Measurements from ENCODE around the gene TAS2R7.

DNA sequence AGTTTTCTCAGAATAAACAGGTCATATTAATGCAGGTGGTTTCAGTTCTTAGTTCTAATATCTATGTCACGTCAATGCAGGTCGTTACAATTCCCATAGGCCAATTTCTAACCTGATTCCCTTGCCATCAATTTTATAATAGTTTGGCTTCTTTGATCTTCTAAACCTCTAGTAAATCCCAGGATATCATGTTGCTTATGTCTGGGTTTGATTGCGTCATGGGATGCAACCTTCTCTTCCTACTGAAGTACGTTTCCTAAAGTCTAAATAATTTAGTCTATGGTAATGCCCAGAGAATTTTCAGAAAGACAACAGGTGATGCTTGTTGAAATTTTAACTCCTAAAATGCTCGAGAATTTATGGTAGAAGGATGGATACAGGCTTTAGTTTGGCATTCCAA is 19.2 kb downstream of the TAS2R7 start:
- TF ChIP-seq, protein P1, sequence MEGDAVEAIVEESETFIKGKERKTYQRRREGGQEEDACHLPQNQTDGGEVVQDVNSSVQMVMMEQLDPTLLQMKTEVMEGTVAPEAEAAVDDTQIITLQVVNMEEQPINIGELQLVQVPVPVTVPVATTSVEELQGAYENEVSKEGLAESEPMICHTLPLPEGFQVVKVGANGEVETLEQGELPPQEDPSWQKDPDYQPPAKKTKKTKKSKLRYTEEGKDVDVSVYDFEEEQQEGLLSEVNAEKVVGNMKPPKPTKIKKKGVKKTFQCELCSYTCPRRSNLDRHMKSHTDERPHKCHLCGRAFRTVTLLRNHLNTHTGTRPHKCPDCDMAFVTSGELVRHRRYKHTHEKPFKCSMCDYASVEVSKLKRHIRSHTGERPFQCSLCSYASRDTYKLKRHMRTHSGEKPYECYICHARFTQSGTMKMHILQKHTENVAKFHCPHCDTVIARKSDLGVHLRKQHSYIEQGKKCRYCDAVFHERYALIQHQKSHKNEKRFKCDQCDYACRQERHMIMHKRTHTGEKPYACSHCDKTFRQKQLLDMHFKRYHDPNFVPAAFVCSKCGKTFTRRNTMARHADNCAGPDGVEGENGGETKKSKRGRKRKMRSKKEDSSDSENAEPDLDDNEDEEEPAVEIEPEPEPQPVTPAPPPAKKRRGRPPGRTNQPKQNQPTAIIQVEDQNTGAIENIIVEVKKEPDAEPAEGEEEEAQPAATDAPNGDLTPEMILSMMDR (IDR thresholded peaks at IDR 0.05) = no peak
- TF ChIP-seq POLR2A (IDR thresholded peaks at IDR 0.05) = no peak
